Measurements from ENCODE around the gene POLR1E.

Gene POLR1E

DNA sequence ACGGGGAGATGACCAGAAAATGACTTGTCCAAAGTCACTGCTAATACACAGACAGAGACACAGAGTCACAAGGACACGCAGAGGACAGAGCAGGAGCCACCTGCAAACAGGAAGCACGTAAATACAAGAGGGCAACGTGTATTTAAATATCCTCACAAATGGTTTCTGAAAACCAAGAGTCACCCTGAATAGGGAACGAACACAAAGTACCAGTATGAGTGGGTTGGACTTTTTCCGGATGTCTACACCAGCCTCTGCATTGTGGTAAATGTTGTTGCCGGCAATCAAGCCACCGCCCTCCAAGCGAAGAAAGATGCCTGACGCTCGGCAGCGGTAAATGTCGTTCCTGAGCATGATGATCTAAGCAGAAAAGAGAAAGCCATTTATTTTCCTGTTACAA lies 46.0 kb downstream of the POLR1E start:
- peak overlapping the region; percentile 38 for H3K4me3 Mint-ChIP-seq
- peaks cover 16% of the 10 kb centered on the region for H3K4me1 Mint-ChIP-seq
- peak; percentile 69 for ATAC-seq
- H3K36me3 Mint-ChIP-seq = peaks cover 8% of the 10 kb centered on the region
- H3K27ac Mint-ChIP-seq = peak overlapping the region; percentile 61
- H3K9me3 Mint-ChIP-seq = no peaks in the 10 kb centered on the region
- DNase-seq (ENCODE audit: low spot score in 2 of 2) = peak in 1 of 2 donors; percentile 55

DNA sequence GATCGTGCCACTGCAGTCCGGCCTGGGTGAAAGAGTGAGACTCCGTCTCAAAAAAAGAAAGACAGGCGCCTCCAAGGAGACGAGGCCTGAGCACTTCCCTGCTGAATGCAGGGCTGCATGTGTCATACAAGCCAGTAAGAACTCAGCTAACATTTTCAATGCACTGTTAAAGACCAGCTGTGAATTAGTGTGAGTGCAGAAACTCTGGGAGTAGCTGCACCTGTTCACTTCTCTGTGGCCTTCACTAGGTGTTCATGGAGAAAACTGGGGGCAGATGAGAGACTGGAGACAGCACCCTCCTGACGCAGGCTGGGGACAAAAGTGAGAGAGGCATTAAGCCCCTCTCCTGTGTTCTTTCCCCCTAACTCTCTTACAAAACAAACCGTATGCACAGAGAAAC lies 48.7 kb downstream of the POLR1E start:
- Mint-ChIP-seq H3K9me3 (no peaks in the 10 kb centered on the region), H3K4me1 (peaks cover 1% of the 10 kb centered on the region), H3K4me3 (no peak overlapping the region), H3K36me3 (no peaks in the 10 kb centered on the region), H3K27ac (no peak overlapping the region)
- ATAC-seq = no peak
- DNase-seq (ENCODE audit: low spot score in 2 of 2) = no peak

DNA sequence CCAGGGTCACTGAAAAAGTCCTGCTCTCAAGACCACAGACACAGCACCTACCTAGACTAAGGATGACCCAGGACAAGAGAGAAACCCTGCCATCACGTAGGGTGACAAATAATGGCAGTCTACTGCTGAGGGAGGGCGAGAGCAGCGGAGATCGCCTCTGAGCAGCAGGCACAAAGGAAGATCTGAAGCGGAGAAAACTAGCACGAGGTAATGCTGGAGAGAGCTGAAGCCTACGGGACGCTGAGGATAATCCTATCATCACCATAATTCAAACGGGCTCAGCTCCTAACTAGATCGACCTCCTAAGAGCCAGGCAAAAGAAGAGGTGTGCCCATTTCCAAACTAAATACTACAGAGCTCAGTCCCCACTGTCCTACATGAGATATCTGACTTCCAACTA lies 49.2 kb downstream of the POLR1E start:
- Mint-ChIP-seq H3K27ac (no peak overlapping the region), H3K36me3 (no peaks in the 10 kb centered on the region), H3K4me3 (no peak overlapping the region), H3K9me3 (no peaks in the 10 kb centered on the region), H3K4me1 (no peaks in the 10 kb centered on the region)
- DNase-seq (ENCODE audit: low spot score in 2 of 2) (no peak), ATAC-seq (no peak)

DNA sequence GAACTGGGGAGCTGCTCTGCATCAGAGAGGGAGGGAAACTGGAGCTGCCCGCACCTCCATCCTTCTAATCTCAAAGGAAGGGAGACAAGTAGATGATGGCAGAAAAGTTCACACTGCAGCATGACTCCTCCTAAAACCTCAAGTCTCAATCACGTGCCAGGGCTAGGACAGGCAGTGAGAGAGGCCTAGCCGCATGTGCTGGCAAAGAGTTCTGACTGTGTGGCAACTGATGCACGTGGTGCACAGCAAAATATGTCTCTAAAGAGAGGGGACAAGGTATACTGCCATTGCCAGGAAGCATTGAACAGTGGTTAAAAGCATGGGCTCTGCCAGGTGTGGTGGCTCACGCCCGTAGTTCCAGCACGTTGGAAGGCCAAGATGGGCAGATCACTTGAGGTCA lies 52.4 kb downstream of the POLR1E start:
- H3K9me3 Mint-ChIP-seq = no peaks in the 10 kb centered on the region
- H3K27ac Mint-ChIP-seq = no peak overlapping the region
- H3K4me3 Mint-ChIP-seq = no peak overlapping the region
- DNase-seq (ENCODE audit: low spot score in 2 of 2) (no peak), ATAC-seq (no peak)
- no peaks in the 10 kb centered on the region for H3K4me1 Mint-ChIP-seq
- peaks cover 11% of the 10 kb centered on the region for H3K36me3 Mint-ChIP-seq

DNA sequence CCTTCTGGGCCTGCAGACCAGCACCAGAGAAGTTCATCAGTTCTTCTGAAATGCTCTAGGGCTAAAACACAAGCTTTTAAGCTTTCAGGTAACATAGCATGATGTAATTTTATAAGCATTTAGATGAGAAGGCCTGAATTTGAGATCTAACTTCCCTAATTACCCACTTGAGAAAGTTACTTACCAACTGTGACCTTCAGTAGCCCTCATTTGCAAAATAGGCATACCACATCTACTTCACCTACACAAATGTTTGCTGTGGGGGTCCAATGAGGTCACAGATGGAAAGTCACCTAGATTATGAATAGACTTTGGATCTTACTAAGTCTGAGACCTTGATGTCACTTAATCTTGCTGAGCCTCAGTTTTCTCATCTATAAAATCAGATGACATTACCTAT lies 53.9 kb downstream of the POLR1E start:
- ATAC-seq = no peak
- H3K4me1 Mint-ChIP-seq = no peaks in the 10 kb centered on the region
- H3K36me3 Mint-ChIP-seq = peaks cover 11% of the 10 kb centered on the region
- no peak overlapping the region for H3K27ac Mint-ChIP-seq
- H3K9me3 Mint-ChIP-seq = no peaks in the 10 kb centered on the region
- DNase-seq (ENCODE audit: low spot score in 2 of 2) = no peak
- H3K4me3 Mint-ChIP-seq = no peak overlapping the region

DNA sequence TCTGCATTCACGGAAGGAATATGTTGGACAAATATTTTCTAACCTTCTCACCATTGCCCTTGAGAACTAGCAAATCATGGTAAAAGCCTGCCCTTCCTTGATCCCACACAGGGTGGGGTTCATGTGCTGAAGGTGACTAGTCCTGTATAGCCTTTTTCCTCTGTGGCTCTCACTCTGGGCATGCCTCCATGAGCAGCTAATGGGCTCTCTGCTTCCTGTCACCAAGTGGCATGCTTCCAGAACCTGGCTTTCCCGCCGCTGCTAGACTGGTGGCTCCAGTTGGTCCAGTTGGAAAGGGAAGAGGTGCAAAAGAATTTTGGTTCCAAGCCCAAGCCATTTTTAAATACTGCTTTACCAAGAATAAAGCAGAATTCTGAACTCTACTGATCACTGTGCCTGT lies 54.9 kb downstream of the POLR1E start:
- H3K4me1 Mint-ChIP-seq = no peaks in the 10 kb centered on the region
- no peak for DNase-seq (ENCODE audit: low spot score in 2 of 2)
- H3K36me3 Mint-ChIP-seq = peaks cover 11% of the 10 kb centered on the region
- no peak overlapping the region for H3K4me3 Mint-ChIP-seq
- no peaks in the 10 kb centered on the region for H3K9me3 Mint-ChIP-seq
- ATAC-seq = no peak
- no peak overlapping the region for H3K27ac Mint-ChIP-seq

DNA sequence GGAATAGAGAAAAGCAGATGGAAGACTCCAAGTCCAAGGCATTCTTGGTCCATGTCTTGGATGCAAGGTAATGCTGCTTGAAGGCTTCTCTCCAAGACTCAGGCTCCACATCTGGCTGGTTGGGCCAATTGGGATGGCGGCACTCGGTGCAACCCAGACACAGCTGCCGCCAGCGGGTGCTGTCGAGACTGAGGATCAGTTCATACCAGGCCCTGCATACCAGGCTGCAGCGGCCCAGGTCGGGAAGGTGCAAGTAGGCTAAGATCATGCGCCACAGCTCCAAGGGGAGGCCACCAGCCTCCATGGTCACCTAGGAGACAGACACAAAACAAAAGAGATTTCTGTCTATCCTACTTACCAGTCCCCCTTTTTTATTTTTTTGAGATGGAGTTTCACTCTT lies 55.7 kb downstream of the POLR1E start:
- peaks cover 11% of the 10 kb centered on the region for H3K36me3 Mint-ChIP-seq
- ATAC-seq (no peak), DNase-seq (ENCODE audit: low spot score in 2 of 2) (no peak)
- H3K9me3 Mint-ChIP-seq = no peaks in the 10 kb centered on the region
- H3K27ac Mint-ChIP-seq = no peak overlapping the region
- no peak overlapping the region for H3K4me3 Mint-ChIP-seq
- H3K4me1 Mint-ChIP-seq = no peaks in the 10 kb centered on the region

DNA sequence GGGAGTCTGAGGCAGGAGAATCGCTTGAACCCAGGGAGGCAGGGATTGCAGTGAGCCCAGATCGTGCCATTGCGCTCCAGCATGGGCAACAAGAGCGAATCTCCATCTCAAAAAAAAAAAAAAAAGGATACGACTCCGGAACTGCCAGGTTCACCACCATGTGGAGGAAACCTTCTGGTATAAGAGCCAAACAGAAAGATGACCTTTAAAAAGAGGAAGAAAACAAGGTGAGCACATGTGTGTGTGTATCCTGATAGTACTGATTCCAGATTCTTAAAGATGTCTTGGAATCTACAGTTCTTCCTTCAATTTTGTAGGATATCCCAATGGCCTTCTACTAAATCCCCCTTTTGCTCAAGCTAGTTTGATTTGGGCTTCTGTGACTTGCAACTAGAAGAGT lies 56.7 kb downstream of the POLR1E start:
- Mint-ChIP-seq H3K36me3 (peaks cover 11% of the 10 kb centered on the region), H3K4me3 (no peak overlapping the region), H3K27ac (no peak overlapping the region), H3K4me1 (no peaks in the 10 kb centered on the region), H3K9me3 (no peaks in the 10 kb centered on the region)
- DNase-seq (ENCODE audit: low spot score in 2 of 2) (no peak), ATAC-seq (no peak)

DNA sequence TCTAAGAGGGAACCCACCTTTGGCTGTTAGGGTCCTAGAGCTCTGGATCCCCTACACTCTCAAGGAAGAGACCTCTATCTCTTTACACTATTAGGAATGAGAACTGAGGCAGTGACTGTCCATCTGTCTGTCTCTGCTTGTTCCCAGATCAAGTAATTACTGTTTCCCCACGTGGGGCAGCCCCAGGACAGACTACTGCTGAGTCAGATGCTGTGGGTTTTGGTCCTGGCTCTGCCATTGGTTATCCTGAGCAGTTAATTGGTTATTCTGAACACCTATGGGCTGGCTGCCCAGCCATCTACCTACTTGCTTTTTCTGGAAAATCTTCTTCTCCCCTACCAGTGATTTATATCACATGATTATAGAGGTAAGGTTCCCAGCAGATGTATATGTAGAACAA lies 57.1 kb downstream of the POLR1E start:
- ATAC-seq (no peak), DNase-seq (ENCODE audit: low spot score in 2 of 2) (no peak)
- Mint-ChIP-seq H3K27ac (no peak overlapping the region), H3K4me1 (no peaks in the 10 kb centered on the region), H3K4me3 (no peak overlapping the region), H3K36me3 (peaks cover 11% of the 10 kb centered on the region), H3K9me3 (no peaks in the 10 kb centered on the region)

DNA sequence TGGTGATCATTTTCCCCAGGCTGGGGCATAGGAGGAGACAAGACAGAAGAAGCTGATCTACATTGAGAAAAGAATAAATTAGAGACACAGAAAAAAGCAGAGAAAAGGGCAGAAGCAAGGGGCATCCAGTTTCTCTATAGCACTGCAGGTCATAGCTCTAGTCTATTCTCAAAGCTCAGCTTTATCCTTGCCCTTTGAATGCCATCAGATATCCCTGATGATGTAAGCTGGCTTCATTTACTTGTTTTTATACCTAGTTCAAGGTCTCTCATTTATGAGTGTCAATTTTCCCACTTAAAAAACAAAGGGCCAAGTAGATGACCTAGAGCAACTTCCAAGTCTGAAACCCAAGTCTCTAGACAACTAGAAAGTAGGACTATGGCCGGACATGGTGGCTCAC lies 57.7 kb downstream of the POLR1E start:
- Mint-ChIP-seq H3K36me3 (peaks cover 11% of the 10 kb centered on the region), H3K9me3 (no peaks in the 10 kb centered on the region), H3K4me3 (no peak overlapping the region), H3K27ac (no peak overlapping the region), H3K4me1 (no peaks in the 10 kb centered on the region)
- DNase-seq (ENCODE audit: low spot score in 2 of 2) = no peak
- no peak for ATAC-seq

DNA sequence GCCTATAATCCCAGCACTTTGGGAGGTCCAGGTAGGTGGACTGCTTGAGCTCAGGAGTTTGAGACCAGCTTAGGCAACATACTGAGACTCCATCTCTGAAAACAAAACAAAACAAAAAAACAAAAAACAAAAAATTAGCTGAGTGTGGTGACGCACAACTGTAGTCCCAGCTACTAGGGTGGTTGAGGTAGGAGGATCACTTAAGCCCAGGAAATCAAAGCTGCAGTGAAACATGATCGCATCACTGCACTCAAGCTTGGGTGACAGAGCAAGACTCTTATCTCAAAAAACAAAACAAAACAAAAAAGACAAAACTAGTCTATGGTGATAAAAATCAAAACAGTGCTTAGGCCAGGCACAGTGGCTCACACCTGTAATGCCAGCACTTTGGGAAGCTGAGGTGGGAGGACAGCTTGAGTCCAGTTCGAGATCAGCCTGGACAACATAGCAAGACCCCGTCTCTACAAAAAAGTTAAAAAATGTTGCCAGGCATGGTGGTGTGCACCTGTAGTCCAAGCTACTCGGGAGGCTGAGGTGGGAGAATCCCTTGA lies 61.7 kb downstream of the POLR1E start:
- ATAC-seq (no peak), DNase-seq (ENCODE audit: low spot score in 2 of 2) (no peak)
- H3K36me3 Mint-ChIP-seq = no peaks in the 10 kb centered on the region
- no peak overlapping the region for H3K4me3 Mint-ChIP-seq
- H3K4me1 Mint-ChIP-seq = peaks cover 8% of the 10 kb centered on the region
- H3K9me3 Mint-ChIP-seq = no peaks in the 10 kb centered on the region
- no peak overlapping the region for H3K27ac Mint-ChIP-seq

DNA sequence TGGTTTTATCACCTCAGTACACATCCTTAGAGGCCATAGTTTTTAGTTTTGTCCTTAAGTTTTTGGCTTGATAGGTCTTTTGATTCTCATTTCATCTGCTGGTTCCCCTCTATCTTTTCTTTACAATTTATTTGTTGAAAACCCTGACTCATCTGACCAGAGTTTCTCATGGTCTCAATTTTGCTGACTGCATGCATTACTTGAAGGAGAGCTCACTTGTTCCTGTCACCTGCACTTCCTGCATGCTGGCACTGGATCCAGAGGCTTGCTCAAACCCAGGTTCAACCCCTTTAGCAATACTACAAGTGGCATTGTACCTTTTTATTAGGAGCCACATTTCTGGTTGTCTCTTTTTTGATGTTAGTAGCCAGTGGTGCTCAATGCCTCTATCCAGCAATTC lies 63.8 kb downstream of the POLR1E start:
- peak overlapping the region; percentile 13 for H3K27ac Mint-ChIP-seq
- no peaks in the 10 kb centered on the region for H3K9me3 Mint-ChIP-seq
- H3K4me3 Mint-ChIP-seq = no peak overlapping the region
- ATAC-seq (no peak), DNase-seq (ENCODE audit: low spot score in 2 of 2) (no peak)
- H3K36me3 Mint-ChIP-seq = no peaks in the 10 kb centered on the region
- peaks cover 8% of the 10 kb centered on the region for H3K4me1 Mint-ChIP-seq

DNA sequence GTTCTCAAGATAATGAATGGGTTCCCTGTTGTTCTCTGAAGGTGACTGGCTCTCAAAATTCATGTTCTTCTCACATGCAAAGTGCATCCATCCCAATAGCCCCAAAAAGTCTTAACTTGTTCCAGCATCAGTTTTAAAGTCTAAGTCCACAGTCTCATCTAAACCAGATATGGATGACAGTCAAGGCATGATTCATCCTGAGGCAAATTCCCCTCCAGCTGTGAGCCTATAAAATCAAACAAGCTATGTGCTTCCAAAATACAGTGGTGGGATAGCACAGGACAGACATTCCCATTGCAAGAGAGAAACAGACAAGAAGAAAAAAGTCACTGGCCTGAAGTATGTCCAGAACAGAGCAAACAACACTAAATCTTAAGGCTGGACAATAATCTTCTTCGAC lies 65.0 kb downstream of the POLR1E start:
- peaks cover 8% of the 10 kb centered on the region for H3K4me1 Mint-ChIP-seq
- DNase-seq (ENCODE audit: low spot score in 2 of 2) = no peak
- ATAC-seq = no peak
- no peak overlapping the region for H3K4me3 Mint-ChIP-seq
- no peak overlapping the region for H3K27ac Mint-ChIP-seq
- H3K9me3 Mint-ChIP-seq = no peaks in the 10 kb centered on the region
- no peaks in the 10 kb centered on the region for H3K36me3 Mint-ChIP-seq

DNA sequence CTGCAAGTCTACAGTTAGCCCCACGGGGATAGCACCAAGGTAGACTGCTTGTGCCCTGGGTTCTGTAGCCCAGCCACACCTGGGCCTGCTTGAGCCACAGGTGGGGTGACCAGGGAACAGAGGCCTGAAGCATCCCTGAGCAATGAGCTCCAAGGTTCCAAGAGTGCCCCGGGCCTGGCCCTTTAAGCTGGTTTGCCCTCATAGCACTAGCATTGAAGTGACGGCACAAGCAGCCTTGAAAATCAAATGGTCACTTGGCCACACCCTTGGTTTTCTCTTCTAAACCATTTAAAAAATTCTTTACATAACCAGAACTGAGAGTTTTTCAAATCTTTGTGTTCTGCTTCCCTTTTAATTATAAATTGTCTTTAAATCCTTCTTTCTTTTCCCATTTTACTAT lies 65.7 kb downstream of the POLR1E start:
- DNase-seq (ENCODE audit: low spot score in 2 of 2) = no peak
- H3K36me3 Mint-ChIP-seq = no peaks in the 10 kb centered on the region
- peaks cover 8% of the 10 kb centered on the region for H3K4me1 Mint-ChIP-seq
- no peaks in the 10 kb centered on the region for H3K9me3 Mint-ChIP-seq
- no peak for ATAC-seq
- H3K4me3 Mint-ChIP-seq = no peak overlapping the region
- no peak overlapping the region for H3K27ac Mint-ChIP-seq

DNA sequence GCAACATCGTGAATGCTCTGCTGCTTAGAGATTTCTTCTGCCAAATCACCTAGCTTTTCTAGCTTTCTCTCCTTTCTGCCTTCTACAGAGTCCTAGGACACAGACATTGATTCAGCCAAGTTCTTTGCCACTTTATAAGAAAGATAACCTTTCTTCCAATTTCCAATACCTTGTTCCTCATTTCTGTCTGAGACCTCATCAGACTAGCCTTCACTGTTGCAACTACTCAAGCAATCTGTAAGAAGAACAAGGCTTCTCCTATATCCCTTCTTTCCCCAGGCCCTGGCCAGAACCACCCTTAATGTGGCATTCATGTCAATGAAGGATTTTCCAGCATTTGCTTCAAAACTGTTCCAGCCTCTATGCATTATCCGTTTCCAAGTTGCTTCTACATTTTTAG lies 66.1 kb downstream of the POLR1E start:
- H3K4me3 Mint-ChIP-seq = no peak overlapping the region
- H3K36me3 Mint-ChIP-seq = no peaks in the 10 kb centered on the region
- peaks cover 8% of the 10 kb centered on the region for H3K4me1 Mint-ChIP-seq
- H3K27ac Mint-ChIP-seq = no peak overlapping the region
- no peak for ATAC-seq
- DNase-seq (ENCODE audit: low spot score in 2 of 2) = no peak
- no peaks in the 10 kb centered on the region for H3K9me3 Mint-ChIP-seq
